Subcutaneous abdominal adipose tissue (tissue), 5 donors: Measurements from ENCODE around the gene GABBR2.

Experiments
- H3K27ac ChIP-seq: one replicate; pipeline ENCODE4 v1.7.0; 2013; ENCODE audit warnings: low read depth, mild to moderate bottlenecking, inconsistent platforms, low read length, moderate library complexity
- H3K27me3 ChIP-seq, 5 donors: one replicate each; pipeline ENCODE4 v1.7.0; 2013; ENCODE audit warnings: low read length in 5 of 5, inconsistent platforms in 1 of 5; ENCODE audit not compliant: control insufficient read depth in 5 of 5, insufficient read depth in 4 of 5
- H3K36me3 ChIP-seq, 5 donors: one replicate each; pipeline ENCODE4 v1.7.0; 2013; ENCODE audit warnings: low read length in 5 of 5; ENCODE audit not compliant: control insufficient read depth in 5 of 5, insufficient read depth in 5 of 5
- H3K4me1 ChIP-seq, 5 donors: one replicate each; pipeline ENCODE4 v1.7.0; 2013; ENCODE audit warnings: low read length in 5 of 5, mild to moderate bottlenecking in 3 of 5, moderate library complexity in 1 of 5; ENCODE audit not compliant: control insufficient read depth in 5 of 5, insufficient read depth in 5 of 5
- H3K4me3 ChIP-seq, 5 donors: one replicate each; pipeline ENCODE4 v1.7.0; 2013; ENCODE audit warnings: low read length in 5 of 5, low read depth in 1 of 5
- H3K9ac ChIP-seq, 5 donors: one replicate each; pipeline ENCODE4 v1.7.0; 2013; ENCODE audit warnings: low read length in 5 of 5, mild to moderate bottlenecking in 4 of 5, moderate library complexity in 3 of 5
- H3K9me3 ChIP-seq, 5 donors: one replicate each; pipeline ENCODE4 v1.7.0; 2013; ENCODE audit warnings: low read length in 5 of 5; ENCODE audit not compliant: control insufficient read depth in 5 of 5
- donor health status: healthy.
- donor health status: healthy.
- donor health status: healthy.
- donor health status: healthy.
- donor health status: healthy.

GABBR2 gene

GRCh38 chr9:98345011-98345410 lies 363.7 kb downstream of the GABBR2 start:
- H3K27ac ChIP-seq: no peak overlapping the region
- no peaks in the 10 kb centered on the region for H3K4me1 ChIP-seq
- H3K9ac ChIP-seq: no peak overlapping the region
- peaks cover 0 to under 1% (median 0%) of the 10 kb centered on the region in 5 donors for H3K9me3 ChIP-seq
- H3K36me3 ChIP-seq: no peaks in the 10 kb centered on the region
- H3K4me3 ChIP-seq: no peak overlapping the region
- peaks cover 0 to 4% (median 0%) of the 10 kb centered on the region in 5 donors for H3K27me3 ChIP-seq

- peaks cover 0 to 4% (median 0%) of the 10 kb centered on the region in 5 donors for H3K27me3 ChIP-seq
- no peaks in the 10 kb centered on the region for H3K36me3 ChIP-seq
- no peak overlapping the region for H3K27ac ChIP-seq
- no peaks in the 10 kb centered on the region for H3K4me1 ChIP-seq
- no peak overlapping the region for H3K4me3 ChIP-seq
- peaks cover 0 to 5% (median 2%) of the 10 kb centered on the region in 5 donors for H3K9me3 ChIP-seq
- no peak overlapping the region for H3K9ac ChIP-seq
These were observed 364.2 kb downstream of the GABBR2 start for GRCh38 chr9:98344581-98344980.

DNA sequence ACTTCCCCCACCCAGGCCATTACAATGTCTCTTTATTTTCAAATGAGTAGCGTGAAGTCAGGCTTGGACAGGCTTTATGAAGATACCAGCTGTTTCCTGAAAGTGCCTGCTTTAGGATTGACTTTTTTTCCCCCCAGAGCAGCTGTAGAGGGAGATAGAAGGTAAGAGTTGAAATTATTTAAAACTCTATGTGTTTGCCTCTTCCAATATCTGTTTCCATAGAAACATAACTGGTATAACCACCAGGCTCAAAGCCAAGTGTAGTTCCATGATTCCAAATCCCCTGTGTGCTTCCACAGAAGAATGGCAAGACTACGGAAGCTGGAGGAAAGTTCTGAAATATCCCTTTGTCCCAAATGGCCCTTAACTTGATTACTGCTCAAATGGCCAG lies 365.9 kb downstream of the GABBR2 start:
- H3K27ac ChIP-seq: no peak overlapping the region
- H3K9ac ChIP-seq: no peak overlapping the region

GRCh38 chr9:98342098-98342819 lies 366.5 kb downstream of the GABBR2 start:
- peaks cover 0 to 4% (median 0%) of the 10 kb centered on the region in 5 donors for H3K27me3 ChIP-seq
- H3K36me3 ChIP-seq: no peaks in the 10 kb centered on the region
- H3K27ac ChIP-seq: no peak overlapping the region
- no peak overlapping the region for H3K4me3 ChIP-seq
- peaks cover 0 to 6% (median 2%) of the 10 kb centered on the region in 5 donors for H3K9me3 ChIP-seq
- H3K9ac ChIP-seq: no peak overlapping the region
- no peaks in the 10 kb centered on the region for H3K4me1 ChIP-seq

More for the DNA sequence above, 365.9 kb downstream of the GABBR2 start:
- Histone ChIP-seq H3K36me3 (no peaks in the 10 kb centered on the region), H3K4me3 (no peak overlapping the region), H3K9me3 (peaks cover 0 to 6% (median 2%) of the 10 kb centered on the region in 5 donors), H3K4me1 (no peaks in the 10 kb centered on the region), H3K27me3 (peaks cover 0 to 4% (median 0%) of the 10 kb centered on the region in 5 donors)

- no peak overlapping the region for H3K4me3 ChIP-seq
- H3K27ac ChIP-seq: no peak overlapping the region
- H3K9me3 ChIP-seq: peaks cover 0 to 6% (median 2%) of the 10 kb centered on the region in 5 donors
- H3K36me3 ChIP-seq: no peaks in the 10 kb centered on the region
- peaks cover 0 to 4% (median 0%) of the 10 kb centered on the region in 5 donors for H3K27me3 ChIP-seq
- H3K4me1 ChIP-seq: no peaks in the 10 kb centered on the region
- H3K9ac ChIP-seq: no peak overlapping the region
These were observed 367.3 kb downstream of the GABBR2 start for GRCh38 chr9:98341157-98342097.

- Histone ChIP-seq H3K4me3 (no peak overlapping the region), H3K27me3 (peaks cover 0 to 4% (median 0%) of the 10 kb centered on the region in 5 donors), H3K9ac (no peak overlapping the region), H3K27ac (no peak overlapping the region), H3K36me3 (no peaks in the 10 kb centered on the region), H3K9me3 (peaks cover 0 to 6% (median 2%) of the 10 kb centered on the region in 5 donors), H3K4me1 (no peaks in the 10 kb centered on the region)
These were observed 368.5 kb downstream of the GABBR2 start for GRCh38 chr9:98339987-98340800.

DNA sequence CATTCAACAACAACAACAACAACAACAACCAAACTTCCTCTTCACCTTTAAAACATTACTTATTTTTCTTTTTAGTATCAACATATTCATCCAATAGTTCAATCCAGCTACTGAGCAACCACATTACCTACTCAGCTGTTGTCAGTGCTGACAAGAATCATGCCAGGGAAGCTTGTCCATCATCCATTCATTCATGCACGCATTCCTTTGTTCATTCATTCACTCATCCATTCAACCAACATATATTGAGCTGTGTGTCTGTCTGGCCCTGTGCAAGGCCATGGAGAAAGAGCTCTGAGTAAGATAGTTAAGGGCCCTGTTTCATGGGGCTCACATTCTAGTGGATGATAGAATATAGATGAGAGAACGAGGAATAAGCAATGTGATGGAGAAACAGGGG lies 373.1 kb downstream of the GABBR2 start:
- H3K4me3 ChIP-seq: no peak overlapping the region
- no peak overlapping the region for H3K27ac ChIP-seq
- peaks cover 0 to 6% (median 2%) of the 10 kb centered on the region in 5 donors for H3K9me3 ChIP-seq
- no peaks in the 10 kb centered on the region for H3K4me1 ChIP-seq
- no peak overlapping the region for H3K9ac ChIP-seq
- no peaks in the 10 kb centered on the region for H3K36me3 ChIP-seq
- peaks cover 0 to 11% (median 4%) of the 10 kb centered on the region in 5 donors for H3K27me3 ChIP-seq

- Histone ChIP-seq H3K4me1 (no peaks in the 10 kb centered on the region), H3K4me3 (no peak overlapping the region), H3K27me3 (peaks cover 0 to 11% (median 4%) of the 10 kb centered on the region in 5 donors)
These were observed 373.9 kb downstream of the GABBR2 start for GRCh38 chr9:98334796-98335195.

DNA sequence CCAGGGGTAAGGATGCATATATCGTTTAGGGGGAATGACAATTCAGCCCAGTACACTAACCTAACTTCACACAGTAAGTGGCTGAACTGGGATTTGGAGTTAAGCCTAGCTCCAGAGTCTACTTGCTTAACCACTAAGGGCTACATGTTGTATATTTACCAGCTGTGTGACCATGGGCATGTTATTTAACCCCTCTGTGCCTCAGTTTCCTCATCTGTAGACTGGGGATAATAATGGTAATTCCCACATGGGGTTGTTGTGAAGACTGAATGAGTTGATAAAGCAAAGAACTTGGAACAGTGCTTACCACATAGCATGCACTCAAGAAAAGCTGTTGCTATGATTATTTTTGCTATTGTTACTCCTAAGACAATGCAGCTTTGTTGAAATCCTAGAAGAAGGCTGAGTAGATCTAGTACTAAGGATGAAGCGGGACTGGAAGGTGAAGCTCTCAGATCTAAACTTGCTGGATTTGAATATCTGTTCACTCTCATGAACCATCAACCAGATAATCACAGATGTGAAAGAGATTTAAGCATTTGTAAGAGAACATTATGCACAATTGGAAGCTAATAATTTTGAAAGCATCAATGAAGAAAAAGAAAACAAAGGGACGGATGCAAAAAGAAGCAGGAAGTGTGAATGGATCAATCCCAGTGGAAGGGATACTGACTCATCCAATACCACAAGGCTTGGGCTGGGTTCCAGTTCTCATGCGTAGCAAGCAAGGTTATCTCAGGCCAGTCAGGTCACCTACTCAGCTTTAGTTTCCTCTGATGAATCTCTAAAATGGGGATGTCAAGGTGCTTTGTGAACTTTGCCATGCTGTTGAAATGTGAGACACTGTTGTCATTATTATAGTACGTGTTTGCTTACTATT lies 374.8 kb downstream of the GABBR2 start:
- Histone ChIP-seq H3K9me3 (no peaks in the 10 kb centered on the region), H3K27me3 (peaks cover 0 to 11% (median 4%) of the 10 kb centered on the region in 5 donors), H3K4me1 (no peaks in the 10 kb centered on the region), H3K4me3 (no peak overlapping the region), H3K9ac (no peak overlapping the region), H3K27ac (no peak overlapping the region), H3K36me3 (no peaks in the 10 kb centered on the region)

More at GRCh38 chr9:98334796-98335195, 373.9 kb downstream of the GABBR2 start:
- H3K9me3 ChIP-seq: peaks cover 0 to 3% (median 2%) of the 10 kb centered on the region in 5 donors
- H3K36me3 ChIP-seq: no peaks in the 10 kb centered on the region
- H3K9ac ChIP-seq: no peak overlapping the region
- H3K27ac ChIP-seq: no peak overlapping the region
